Omental fat pad (tissue), 4 donors: ENCODE measurements around the gene GRHL1. TPM values are rescaled to one million over a fixed set of nuclear protein-coding genes. Genes with fewer than 3 reads are reported as not detected.

Source experiments
- ATAC-seq: fragments of 150-250 bp; one replicate; pipeline ENCODE4 v1.9.1; 2016; ENCODE audit warnings: mild to moderate bottlenecking, moderate library complexity; ENCODE audit not compliant: low FRiP score
- DNase-seq: peaks from one replicate; pipeline ENCODE4 v3.0.0-alpha.2; 2019; ENCODE audit warnings: low spot score
- total RNA-seq, 4 donors: library from RNA; depleted of rRNA; stranded (reverse); fragments of >200 nt; gene quantifications; one replicate each; pipeline ENCODE4 v1.1.0, GENCODE V29; 2016
- TF ChIP-seq, protein P1 (sequence below), 3 donors: fragments of 450-650 bp; IDR thresholded peaks; one replicate each; pipeline ENCODE4 v1.5.1; 2016 to 2017; ENCODE audit warnings: antibody characterized with exemption in 3 of 3, mild to moderate bottlenecking in 3 of 3, moderate library complexity in 2 of 3

Gene GRHL1
- total RNA-seq, 4 donors from 2014 or later = 0.95 to 15.1 (median 5.1) TPM

DNA sequence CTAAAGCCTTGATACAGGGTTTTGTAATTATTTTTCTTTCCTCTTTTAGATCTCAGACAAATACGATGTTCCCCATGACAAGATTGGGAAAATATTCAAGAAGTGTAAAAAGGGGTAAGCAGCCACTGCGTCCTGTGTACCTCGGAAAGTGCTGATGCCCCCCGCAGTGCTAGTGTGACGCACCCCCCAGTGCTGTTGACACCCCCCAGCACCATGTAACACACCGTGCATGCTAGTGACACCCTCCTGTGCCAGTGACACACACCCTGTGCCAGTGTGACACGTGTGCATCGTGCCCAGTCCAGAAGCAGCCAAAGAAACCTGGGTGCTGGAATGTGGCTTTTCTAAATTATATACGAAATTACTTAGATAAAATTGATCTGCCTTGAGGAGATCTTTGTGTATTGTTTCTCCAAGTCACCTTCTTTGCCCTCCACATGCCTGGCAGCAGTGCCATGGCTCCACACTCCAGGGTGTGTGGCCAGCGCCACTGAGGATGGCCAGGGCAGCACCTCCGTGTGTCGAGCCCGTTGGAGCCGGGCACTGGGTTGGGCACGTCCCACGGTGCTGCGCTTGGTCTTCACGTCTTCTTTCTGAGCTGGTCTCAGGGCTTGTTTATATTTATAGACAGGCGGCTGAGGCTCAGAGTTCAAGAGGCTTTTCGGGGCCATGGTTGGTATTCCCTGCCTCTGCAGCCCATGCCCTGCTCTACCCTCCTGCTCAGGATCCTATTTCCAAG is 47.6 kb downstream of the GRHL1 start:
- DNase-seq (no peak), ATAC-seq (no peak)
- TF ChIP-seq, protein P1, sequence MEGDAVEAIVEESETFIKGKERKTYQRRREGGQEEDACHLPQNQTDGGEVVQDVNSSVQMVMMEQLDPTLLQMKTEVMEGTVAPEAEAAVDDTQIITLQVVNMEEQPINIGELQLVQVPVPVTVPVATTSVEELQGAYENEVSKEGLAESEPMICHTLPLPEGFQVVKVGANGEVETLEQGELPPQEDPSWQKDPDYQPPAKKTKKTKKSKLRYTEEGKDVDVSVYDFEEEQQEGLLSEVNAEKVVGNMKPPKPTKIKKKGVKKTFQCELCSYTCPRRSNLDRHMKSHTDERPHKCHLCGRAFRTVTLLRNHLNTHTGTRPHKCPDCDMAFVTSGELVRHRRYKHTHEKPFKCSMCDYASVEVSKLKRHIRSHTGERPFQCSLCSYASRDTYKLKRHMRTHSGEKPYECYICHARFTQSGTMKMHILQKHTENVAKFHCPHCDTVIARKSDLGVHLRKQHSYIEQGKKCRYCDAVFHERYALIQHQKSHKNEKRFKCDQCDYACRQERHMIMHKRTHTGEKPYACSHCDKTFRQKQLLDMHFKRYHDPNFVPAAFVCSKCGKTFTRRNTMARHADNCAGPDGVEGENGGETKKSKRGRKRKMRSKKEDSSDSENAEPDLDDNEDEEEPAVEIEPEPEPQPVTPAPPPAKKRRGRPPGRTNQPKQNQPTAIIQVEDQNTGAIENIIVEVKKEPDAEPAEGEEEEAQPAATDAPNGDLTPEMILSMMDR (IDR thresholded peaks at IDR 0.05) = no peak

DNA sequence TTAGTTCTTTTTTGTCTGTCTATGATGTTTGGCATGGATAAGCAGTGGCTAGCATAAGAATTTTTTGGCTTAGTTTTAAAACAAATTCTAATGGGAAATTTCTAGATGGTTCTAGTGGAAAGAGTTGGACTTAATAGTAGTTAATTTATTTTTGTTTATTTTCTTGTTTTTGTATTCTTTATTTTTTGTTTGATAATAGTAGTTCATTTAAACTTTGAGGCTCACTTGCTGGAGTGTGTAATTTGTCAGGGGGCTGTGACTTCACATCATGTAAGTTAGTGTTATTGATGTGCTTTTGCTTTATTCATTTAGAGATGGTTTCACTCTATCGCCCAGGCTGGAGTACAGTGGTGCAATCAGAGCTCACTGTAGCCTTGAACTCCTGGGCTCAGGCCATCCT is 48.2 kb downstream of the GRHL1 start:
- no peak for ATAC-seq
- TF ChIP-seq, protein P1 (IDR thresholded peaks at IDR 0.05) = no peak
- no peak for DNase-seq

DNA sequence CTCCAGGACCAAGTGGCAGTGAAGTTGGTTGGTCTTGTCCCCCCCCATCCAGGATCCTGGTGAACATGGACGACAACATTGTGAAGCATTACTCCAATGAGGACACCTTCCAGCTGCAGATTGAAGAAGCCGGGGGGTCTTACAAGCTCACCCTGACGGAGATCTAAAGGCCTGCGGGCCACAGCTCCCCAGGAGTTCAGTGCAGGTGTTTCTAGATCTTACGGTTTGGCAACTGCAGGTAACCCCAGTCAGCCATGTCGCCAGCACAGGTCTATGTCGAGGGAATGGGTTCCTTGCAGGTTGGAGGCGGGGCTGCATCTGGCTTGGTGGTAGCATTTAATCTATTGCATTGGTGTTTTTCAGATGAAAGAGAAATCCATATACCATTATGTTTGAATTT is 49.0 kb downstream of the GRHL1 start:
- ATAC-seq = no peak
- DNase-seq = no peak
- TF ChIP-seq, protein P1 (IDR thresholded peaks at IDR 0.05) = no peak

DNA sequence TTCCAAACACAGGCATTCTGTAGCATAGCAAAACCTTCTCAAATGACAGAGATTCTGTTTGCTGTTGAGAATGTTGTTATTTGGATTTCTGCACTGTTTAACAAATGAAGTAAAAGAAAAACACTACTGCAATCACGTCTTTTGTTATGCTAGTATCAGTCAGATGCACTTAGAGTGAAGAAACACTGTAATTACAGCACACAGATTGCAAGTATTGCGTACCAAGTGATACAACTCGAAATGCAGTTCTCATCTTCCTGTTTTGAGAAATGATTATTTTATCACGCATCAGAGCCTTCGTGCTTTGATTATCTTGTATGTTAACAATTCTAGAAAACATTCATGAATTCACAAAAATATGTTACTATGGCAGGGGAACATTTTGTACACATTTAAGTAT is 50.1 kb downstream of the GRHL1 start:
- TF ChIP-seq, protein P1 (IDR thresholded peaks at IDR 0.05) = no peak
- ATAC-seq = no peak
- no peak for DNase-seq

DNA sequence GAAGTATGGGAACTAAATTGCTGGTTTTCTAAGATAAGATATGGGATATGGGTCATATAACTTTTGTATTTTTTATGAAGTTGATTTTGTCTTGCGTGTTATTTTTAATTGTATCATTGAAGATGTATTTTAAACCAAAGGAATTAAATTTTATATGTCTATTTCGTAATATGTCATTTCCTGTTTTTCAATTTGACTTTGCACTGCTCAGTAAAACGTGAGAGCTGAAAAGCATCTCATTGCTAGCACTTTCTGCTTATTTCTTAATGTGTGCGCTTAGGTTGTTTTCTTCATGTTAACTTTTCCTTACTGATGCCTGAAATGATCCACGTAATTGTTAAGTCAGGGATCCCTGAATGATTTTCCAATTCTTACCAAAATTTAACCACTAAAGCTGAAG is 50.6 kb downstream of the GRHL1 start:
- DNase-seq = no peak
- ATAC-seq = no peak
- TF ChIP-seq, protein P1 (IDR thresholded peaks at IDR 0.05) = no peak

DNA sequence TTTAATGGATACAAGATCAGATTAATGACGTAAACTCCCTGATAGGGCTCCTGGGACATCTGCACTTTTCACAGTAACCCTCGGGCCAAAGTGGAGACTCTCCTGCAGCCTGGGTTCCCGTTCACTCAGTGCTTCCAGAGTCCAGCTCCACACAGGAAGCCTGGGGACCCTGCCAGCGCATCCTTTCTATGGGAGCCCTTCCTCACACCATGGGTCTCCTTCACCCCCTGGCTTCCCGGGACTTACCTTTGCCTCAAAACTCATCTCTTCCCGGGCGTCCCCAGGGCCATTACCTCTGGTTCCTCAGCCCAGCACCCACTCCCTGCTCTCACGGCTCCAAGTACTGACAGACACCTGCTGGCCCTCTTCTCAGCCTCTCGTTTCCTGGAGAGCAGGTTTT is 51.2 kb downstream of the GRHL1 start:
- ATAC-seq (no peak), DNase-seq (no peak)
- TF ChIP-seq, protein P1 (IDR thresholded peaks at IDR 0.05) = no peak
